Thyroid gland (tissue), 4 donors: ENCODE measurements around the gene CYTH1. TPM values are rescaled to one million over a fixed set of nuclear protein-coding genes. Genes with fewer than 3 reads are reported as not detected.

Source experiments
- DNase-seq, 2 donors: peaks; one replicate each; pipeline ENCODE4 v3.0.0-alpha.2; 2019
- H3K27ac ChIP-seq, 3 donors: fragments of 200-600 bp; sonication (generic); 1 replicate in 2 of 3; 2 replicates in 1 of 3; pipeline ENCODE4 v1.5.1; 2016 to 2019; ENCODE audit warnings: mild to moderate bottlenecking in 1 of 3, moderate library complexity in 1 of 3
- H3K27me3 ChIP-seq: fragments of 200-600 bp; sonication (generic); one replicate; pipeline ENCODE4 v1.5.1; 2019
- H3K36me3 ChIP-seq, 2 donors: fragments of 200-600 bp; sonication (generic); one replicate each; pipeline ENCODE4 v1.5.1; 2016 to 2019
- H3K4me1 ChIP-seq, 2 donors: fragments of 200-600 bp; sonication (generic); one replicate each; pipeline ENCODE4 v1.5.1; 2017 to 2019
- H3K4me3 ChIP-seq, 3 donors: fragments of 200-600 bp; sonication (generic); replicated peaks in 1 of 3; 1 replicate in 2 of 3; 2 replicates in 1 of 3; pipeline ENCODE4 v1.5.1; 2016; ENCODE audit warnings: mild to moderate bottlenecking in 1 of 3
- H3K9me3 ChIP-seq: fragments of 200-600 bp; sonication (generic); one replicate; pipeline ENCODE4 v1.5.1; 2017
- CTCF ChIP-seq, 6 experiments: fragments of 200-600 bp in 3 of 6; fragments of 450-650 bp in 3 of 6; sonication (generic) in 3 of 6; IDR thresholded peaks; one replicate each; pipeline ENCODE4 v1.5.1; 2016 to 2019; ENCODE audit warnings: antibody characterized with exemption in 6 of 6, mild to moderate bottlenecking in 2 of 6, inconsistent platforms in 1 of 6, moderate library complexity in 1 of 6
- POLR2A ChIP-seq, 2 donors: fragments of 450-650 bp; IDR thresholded peaks; one replicate each; pipeline ENCODE4 v1.6.1; 2017; ENCODE audit warnings: antibody characterized with exemption in 2 of 2, mild to moderate bottlenecking in 2 of 2, moderate library complexity in 1 of 2
- WGBS, 2 donors: methylation state at CpG; one replicate each; pipeline ENCODE4 v1.1.5; 2017; 5-methylcytosine and 5-hydroxymethylcytosine counted together
- intact Hi-C: fragments of 100-400 bp; cut with DNase I; formaldehyde crosslinking; loops from one replicate; pipeline ENCODE4 v1.15.1; 2023
- total RNA-seq, 4 donors: library from RNA; depleted of rRNA; stranded (reverse); fragments of >200 nt; gene quantifications; one replicate each; pipeline ENCODE4 v1.2.3, GENCODE V29; 2016

The CYTH1 gene
- total RNA-seq, 4 donors from 2014 or later = 69.0 to 94.5 (median 75.7) TPM

GRCh38 chr17:78793968-78794367 lies 11.9 kb upstream of the CYTH1 start:
- intact Hi-C loops = no loop called here
- Histone ChIP-seq H3K4me1 (peaks cover 24 to 31% of the 10 kb centered on the region in 2 donors), H3K36me3 (peaks cover 34 to 46% of the 10 kb centered on the region in 2 donors), H3K4me3 (no peak overlapping the region), H3K27me3 (no peaks in the 10 kb centered on the region), H3K9me3 (no peaks in the 10 kb centered on the region), H3K27ac (no peak overlapping the region)
- no peak for DNase-seq
- WGBS, 2 donors = 80 to 86% methylated on average over 6 of the region's 6 CpGs
- TF ChIP-seq CTCF (IDR thresholded peaks at IDR 0.05) (no peak), POLR2A (IDR thresholded peaks at IDR 0.05) (no peak)

GRCh38 chr17:78793415-78793814 lies 11.3 kb upstream of the CYTH1 start:
- H3K4me3 ChIP-seq = no peak overlapping the region
- peaks cover 24 to 34% of the 10 kb centered on the region in 2 donors for H3K4me1 ChIP-seq
- no peaks in the 10 kb centered on the region for H3K9me3 ChIP-seq
- TF ChIP-seq CTCF (IDR thresholded peaks at IDR 0.05) = no peak
- TF ChIP-seq POLR2A (IDR thresholded peaks at IDR 0.05) = no peak
- no peaks in the 10 kb centered on the region for H3K27me3 ChIP-seq
- H3K27ac ChIP-seq = no peak overlapping the region
- WGBS, 2 donors = 86 to 91% methylated on average over 9 to 10 of the region's 10 CpGs
- intact Hi-C loops = no loop called here
- H3K36me3 ChIP-seq = peaks cover 28 to 41% of the 10 kb centered on the region in 2 donors
- no peak for DNase-seq

- TF ChIP-seq POLR2A (IDR thresholded peaks at IDR 0.05) (no peak), CTCF (IDR thresholded peaks at IDR 0.05) (no peak)
- intact Hi-C loops = no loop called here
- Histone ChIP-seq H3K4me3 (no peak overlapping the region), H3K27ac (peak overlapping the region; percentile 58 to 79 (median 79)), H3K9me3 (no peaks in the 10 kb centered on the region), H3K27me3 (no peaks in the 10 kb centered on the region), H3K36me3 (peaks cover 15 to 27% of the 10 kb centered on the region in 2 donors), H3K4me1 (peaks cover 24 to 34% of the 10 kb centered on the region in 2 donors)
- WGBS, 2 donors = 78 to 80% methylated on average over 8 to 11 of the region's 11 CpGs
- no peak for DNase-seq
Measured at GRCh38 chr17:78791840-78792709, 10.0 kb upstream of the CYTH1 start.

- Histone ChIP-seq H3K4me1 (peaks cover 24 to 37% of the 10 kb centered on the region in 2 donors), H3K27me3 (no peaks in the 10 kb centered on the region), H3K27ac (peak overlapping the region; percentile 58 to 79 (median 79)), H3K4me3 (no peak overlapping the region), H3K9me3 (no peaks in the 10 kb centered on the region), H3K36me3 (peaks cover 3 to 13% of the 10 kb centered on the region in 2 donors)
- WGBS, 2 donors = 84 to 94% methylated on average over 4 of the region's 4 CpGs
- TF ChIP-seq CTCF (IDR thresholded peaks at IDR 0.05) (no peak), POLR2A (IDR thresholded peaks at IDR 0.05) (no peak)
- intact Hi-C loops = no loop called here
- no peak for DNase-seq
Measured at GRCh38 chr17:78790552-78790951, 8.5 kb upstream of the CYTH1 start.

DNA sequence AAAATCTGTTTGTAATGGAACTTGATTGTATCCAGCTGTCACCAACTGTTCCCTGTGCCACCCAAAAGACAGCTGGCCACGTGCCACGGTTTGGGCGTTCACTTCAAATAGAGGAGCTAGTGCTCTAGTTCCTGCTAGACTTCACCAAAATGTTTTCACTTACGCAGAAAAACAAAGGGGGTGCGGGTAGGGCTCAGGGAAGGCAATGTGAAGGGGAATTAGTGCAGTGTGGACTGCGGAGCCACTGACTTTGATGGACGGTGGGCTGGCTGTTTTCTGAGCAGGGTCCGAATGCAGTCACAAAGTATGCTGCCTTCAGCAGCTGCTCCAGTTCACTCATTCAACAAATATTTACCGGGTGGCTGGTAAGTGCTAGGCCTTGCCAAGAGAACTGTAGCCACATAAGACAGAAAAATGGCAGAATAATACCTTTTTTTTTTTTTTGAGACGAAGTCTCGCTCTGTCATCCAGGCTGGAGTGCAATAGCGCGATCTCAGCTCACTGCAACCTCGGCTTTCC lies 7.6 kb upstream of the CYTH1 start:
- peaks cover 0 to 7% of the 10 kb centered on the region in 2 donors for H3K36me3 ChIP-seq
- H3K27ac ChIP-seq = peak overlapping the region; percentile 58 to 79 (median 79)
- H3K4me1 ChIP-seq = peaks cover 24 to 39% of the 10 kb centered on the region in 2 donors
- H3K4me3 ChIP-seq = no peak overlapping the region
- peak; percentile 90 to 95 for DNase-seq
- TF ChIP-seq POLR2A (IDR thresholded peaks at IDR 0.05) (no peak), CTCF (IDR thresholded peaks at IDR 0.05) (no peak)
- intact Hi-C loops = no loop called here
- H3K9me3 ChIP-seq = no peaks in the 10 kb centered on the region
- no peaks in the 10 kb centered on the region for H3K27me3 ChIP-seq
- WGBS, 2 donors = 30 to 37% methylated on average over 14 of the region's 14 CpGs
